ENCODE results near the gene SPRR5.

Gene SPRR5

DNA sequence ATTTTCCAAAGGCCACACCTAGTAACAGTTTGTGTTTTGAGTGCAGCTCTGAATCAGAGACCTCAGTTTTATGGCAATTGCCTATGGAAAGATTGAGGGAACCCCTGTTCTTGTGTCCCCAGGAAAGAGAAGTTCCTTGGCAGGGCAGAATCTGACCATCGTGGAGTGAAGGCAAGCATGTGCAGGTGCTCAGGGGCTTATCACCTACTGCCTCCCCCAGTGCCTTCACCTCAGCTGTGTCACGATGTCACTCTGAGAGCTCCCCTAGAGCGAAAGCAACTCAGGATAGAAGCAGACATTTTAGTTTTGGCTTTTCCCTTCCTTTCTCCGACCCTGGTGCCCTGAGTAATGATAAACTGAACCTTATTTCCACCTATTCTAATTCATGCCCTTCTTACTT lies 35.1 kb downstream of the SPRR5 start:
- TF ChIP-seq, protein P1, sequence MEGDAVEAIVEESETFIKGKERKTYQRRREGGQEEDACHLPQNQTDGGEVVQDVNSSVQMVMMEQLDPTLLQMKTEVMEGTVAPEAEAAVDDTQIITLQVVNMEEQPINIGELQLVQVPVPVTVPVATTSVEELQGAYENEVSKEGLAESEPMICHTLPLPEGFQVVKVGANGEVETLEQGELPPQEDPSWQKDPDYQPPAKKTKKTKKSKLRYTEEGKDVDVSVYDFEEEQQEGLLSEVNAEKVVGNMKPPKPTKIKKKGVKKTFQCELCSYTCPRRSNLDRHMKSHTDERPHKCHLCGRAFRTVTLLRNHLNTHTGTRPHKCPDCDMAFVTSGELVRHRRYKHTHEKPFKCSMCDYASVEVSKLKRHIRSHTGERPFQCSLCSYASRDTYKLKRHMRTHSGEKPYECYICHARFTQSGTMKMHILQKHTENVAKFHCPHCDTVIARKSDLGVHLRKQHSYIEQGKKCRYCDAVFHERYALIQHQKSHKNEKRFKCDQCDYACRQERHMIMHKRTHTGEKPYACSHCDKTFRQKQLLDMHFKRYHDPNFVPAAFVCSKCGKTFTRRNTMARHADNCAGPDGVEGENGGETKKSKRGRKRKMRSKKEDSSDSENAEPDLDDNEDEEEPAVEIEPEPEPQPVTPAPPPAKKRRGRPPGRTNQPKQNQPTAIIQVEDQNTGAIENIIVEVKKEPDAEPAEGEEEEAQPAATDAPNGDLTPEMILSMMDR (IDR thresholded peaks at IDR 0.05; ENCODE audit: control extremely low read depth, extremely low read depth, low read depth, missing control alignments): no peak
- ChIA-PET POLR2A (no interaction called here), CTCF (interaction anchor here (2.4 kb wide), 1 partner anchor 10 kb away, joined by 7 read pairs; no protein-coding TSS in a partner anchor)
- no peak for DNase-seq (ENCODE audit: extremely low spot score)

DNA sequence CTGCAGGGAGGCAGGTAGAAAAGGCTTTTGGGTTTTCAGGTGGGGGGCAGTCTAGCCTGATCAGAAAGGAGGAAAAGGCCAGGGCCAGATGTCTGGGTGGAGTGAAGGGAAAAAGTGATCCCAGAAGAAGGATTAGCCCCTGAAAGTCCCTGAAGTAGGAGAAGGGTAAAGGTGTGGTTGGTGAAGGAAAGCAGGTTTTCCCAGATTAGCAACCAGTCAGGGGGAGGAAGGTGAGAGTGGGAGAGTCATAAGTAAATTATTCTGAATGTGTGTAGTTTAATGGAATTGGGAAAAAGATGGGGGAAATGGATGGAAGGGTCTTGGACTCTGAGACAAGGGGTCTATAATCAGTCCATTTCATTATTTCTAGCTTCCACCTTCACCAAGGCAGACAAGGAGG lies 36.2 kb downstream of the SPRR5 start:
- TF ChIP-seq, protein P1 (IDR thresholded peaks at IDR 0.05; ENCODE audit: control extremely low read depth, extremely low read depth, low read depth, missing control alignments): no peak
- ChIA-PET CTCF (interaction anchor here (1.8 kb wide), 1 partner anchor 16 kb away, joined by 4 read pairs; no protein-coding TSS in a partner anchor), POLR2A (no interaction called here)
- no peak for DNase-seq (ENCODE audit: extremely low spot score)

DNA sequence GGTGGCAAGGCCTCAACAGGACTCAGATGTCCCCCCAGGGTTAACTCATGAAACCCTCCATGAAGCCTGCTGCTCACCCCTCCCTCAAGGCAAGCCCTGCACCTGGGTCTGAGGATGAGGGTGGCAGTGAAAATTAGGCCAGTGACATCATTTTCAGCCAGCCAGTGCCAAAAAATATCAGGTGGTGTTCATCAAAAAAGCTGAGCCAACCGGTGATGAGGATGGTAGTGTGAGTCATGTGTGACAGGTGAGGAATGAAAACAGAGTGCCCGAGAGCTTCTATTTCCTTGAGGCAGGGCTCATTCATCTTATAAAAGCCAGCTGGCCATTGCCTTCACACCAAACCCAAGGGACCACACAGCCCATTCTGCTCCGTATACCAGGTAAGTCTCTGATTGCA lies 36.7 kb downstream of the SPRR5 start, which contains the start of gene SPRR1A:
Gene SPRR1A (plus strand): TSS at position 339 of the 400 bp plus-strand sequence. CDS start 1,150 bp downstream, outside the sequence.
- TF ChIP-seq, protein P1 (IDR thresholded peaks at IDR 0.05; ENCODE audit: control extremely low read depth, extremely low read depth, low read depth, missing control alignments): no peak
- POLR2A ChIA-PET: no interaction called here
- CTCF ChIA-PET: interaction anchor here (1.8 kb wide), 1 partner anchor 16 kb away, joined by 4 read pairs; no protein-coding TSS in a partner anchor
- DNase-seq (ENCODE audit: extremely low spot score): no peak

DNA sequence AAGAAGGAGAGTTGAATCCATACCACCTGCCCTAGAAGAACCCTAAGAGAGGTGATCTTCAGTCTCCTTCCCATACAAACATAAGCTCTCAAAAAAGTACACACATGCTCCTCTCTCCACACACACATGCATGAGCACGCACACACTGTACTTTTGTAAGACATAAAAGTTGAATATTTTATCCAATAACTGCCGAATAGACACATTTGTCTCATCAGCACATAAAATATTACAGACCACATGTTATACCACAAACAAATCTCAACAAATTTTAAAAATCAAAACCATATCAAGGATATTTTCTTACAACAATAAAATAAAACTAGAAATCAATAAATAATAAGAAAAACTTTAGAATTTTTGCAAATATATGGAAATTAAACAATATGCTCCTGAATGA lies 39.6 kb downstream of the SPRR5 start:
- TF ChIP-seq, protein P1 (IDR thresholded peaks at IDR 0.05; ENCODE audit: control extremely low read depth, extremely low read depth, low read depth, missing control alignments): no peak
- ChIA-PET CTCF (no interaction called here), POLR2A (no interaction called here)
- no peak for DNase-seq (ENCODE audit: extremely low spot score)

DNA sequence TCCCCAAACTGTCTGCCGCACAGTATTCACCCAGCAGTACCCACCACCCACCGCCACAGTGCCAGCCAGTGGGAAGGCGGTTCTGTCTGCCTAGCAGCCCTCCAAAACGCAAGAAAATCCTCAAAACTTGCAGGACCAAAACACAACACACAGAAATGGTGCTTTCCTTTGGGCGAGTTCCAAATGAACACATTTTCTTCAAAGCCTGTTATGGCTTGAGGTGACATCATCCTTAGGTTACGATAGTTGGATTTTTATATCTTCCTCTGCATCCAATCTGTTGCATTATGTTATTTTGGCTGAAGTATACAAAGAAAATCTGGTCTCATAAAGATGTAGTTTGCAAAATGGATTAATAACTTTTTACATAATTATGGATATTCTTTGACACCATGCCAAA lies 46.2 kb downstream of the SPRR5 start:
- TF ChIP-seq, protein P1 (IDR thresholded peaks at IDR 0.05; ENCODE audit: control extremely low read depth, extremely low read depth, low read depth, missing control alignments): no peak
- POLR2A ChIA-PET: no interaction called here
- no peak for DNase-seq (ENCODE audit: extremely low spot score)
- CTCF ChIA-PET: no interaction called here

DNA sequence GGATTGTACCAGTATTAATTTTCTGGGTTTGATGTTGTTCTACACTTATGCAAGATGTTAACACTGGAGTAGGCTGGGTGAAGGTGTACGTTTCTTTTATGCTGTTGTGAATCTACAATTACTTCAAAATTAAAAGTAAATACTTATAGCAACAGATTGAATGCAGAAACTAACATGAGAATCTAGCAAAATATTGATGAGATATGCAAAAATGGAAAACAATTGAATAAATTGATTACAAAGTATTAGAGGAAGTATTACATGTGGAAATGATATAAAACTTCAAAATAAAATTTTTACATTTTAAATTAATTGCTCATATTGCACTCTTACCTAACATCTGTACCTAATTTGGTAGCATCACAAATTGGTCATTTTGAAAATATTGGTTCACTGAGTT lies 48.8 kb downstream of the SPRR5 start:
- CTCF ChIA-PET: no interaction called here
- TF ChIP-seq, protein P1 (IDR thresholded peaks at IDR 0.05; ENCODE audit: control extremely low read depth, extremely low read depth, low read depth, missing control alignments): no peak

More for the DNA sequence above, 48.8 kb downstream of the SPRR5 start:
- no peak for DNase-seq (ENCODE audit: extremely low spot score)
- POLR2A ChIA-PET: no interaction called here
